ENCODE data around the gene MAGI2. TPM values are rescaled to one million over a fixed set of nuclear protein-coding genes. Genes with fewer than 3 reads are reported as not detected.

Gene MAGI2
- total and polyA plus RNA-seq, 4 donors, result 0.37 to 4.1 (median 1.4) TPM

GRCh38 chr7:79434098-79434497 is 19.4 kb downstream of the MAGI2 start:
- no peak overlapping the region for H3K9ac ChIP-seq (ENCODE audit: low read depth in 1 of 2, low read length in 2 of 2)
- WGBS, result 93% methylated on average over 1 of the region's 1 CpG
- H3K27ac ChIP-seq (ENCODE audit: low read depth in 1 of 2, low read length in 2 of 2), result no peak overlapping the region
- H3K4me3 ChIP-seq (ENCODE audit: low read depth in 1 of 3, low read length in 3 of 3), result no peak overlapping the region
- TF ChIP-seq SP1 (IDR thresholded peaks at IDR 0.05) (no peak), ATF3 (IDR thresholded peaks at IDR 0.05) (no peak), MAX (IDR thresholded peaks at IDR 0.05) (no peak), RXRA (IDR thresholded peaks at IDR 0.05) (no peak), TAF1 (conservative IDR thresholded peaks at IDR 0.05) (no peak), EGR1 (IDR thresholded peaks at IDR 0.05; ENCODE audit: low read depth in 2 of 2) (no peak)
- no peaks in the 10 kb centered on the region for H3K36me3 ChIP-seq (ENCODE audit: control insufficient read depth in 4 of 4, insufficient read depth in 3 of 4, low read depth in 1 of 4, low read length in 3 of 4)
- peaks cover 0 to 8% (median 2%) of the 10 kb centered on the region in 4 donors for H3K4me1 ChIP-seq (ENCODE audit: control insufficient read depth in 4 of 4, insufficient read depth in 4 of 4, low read length in 3 of 4)
- DNase-seq (ENCODE audit: low spot score), result no peak
- no peaks in the 10 kb centered on the region for H3K9me3 ChIP-seq (ENCODE audit: control insufficient read depth in 4 of 4, low read length in 3 of 4)
- no peaks in the 10 kb centered on the region for H3K27me3 ChIP-seq (ENCODE audit: control insufficient read depth in 4 of 4, insufficient read depth in 4 of 4, low read length in 3 of 4)

GRCh38 chr7:79430391-79430790 is 23.1 kb downstream of the MAGI2 start:
- no peaks in the 10 kb centered on the region for H3K27me3 ChIP-seq (ENCODE audit: control insufficient read depth in 4 of 4, insufficient read depth in 4 of 4, low read length in 3 of 4)
- DNase-seq (ENCODE audit: low spot score), result no peak
- 93% methylated on average over 2 of the region's 2 CpGs for WGBS
- H3K36me3 ChIP-seq (ENCODE audit: control insufficient read depth in 4 of 4, insufficient read depth in 3 of 4, low read depth in 1 of 4, low read length in 3 of 4), result no peaks in the 10 kb centered on the region
- H3K4me3 ChIP-seq (ENCODE audit: low read depth in 1 of 3, low read length in 3 of 3), result no peak overlapping the region
- no peaks in the 10 kb centered on the region for H3K9me3 ChIP-seq (ENCODE audit: control insufficient read depth in 4 of 4, low read length in 3 of 4)
- H3K27ac ChIP-seq (ENCODE audit: low read depth in 1 of 2, low read length in 2 of 2), result no peak overlapping the region
- no peak for TF ChIP-seq SP1 (IDR thresholded peaks at IDR 0.05)
- no peak for TF ChIP-seq JUND (IDR thresholded peaks at IDR 0.05)
- no peak for TF ChIP-seq ZBTB33 (IDR thresholded peaks at IDR 0.05)
- no peak for TF ChIP-seq HNF4G (IDR thresholded peaks at IDR 0.05)
- no peak for TF ChIP-seq NR2F2 (IDR thresholded peaks at IDR 0.05)
- no peak for TF ChIP-seq EGR1 (IDR thresholded peaks at IDR 0.05; ENCODE audit: low read depth in 2 of 2)
- TF ChIP-seq RAD21 (IDR thresholded peaks at IDR 0.05), result no peak
- no peak for TF ChIP-seq GABPA (IDR thresholded peaks at IDR 0.05 in 1 of 2, conservative IDR thresholded peaks at IDR 0.05 in 1 of 2)
- TF ChIP-seq TAF1 (conservative IDR thresholded peaks at IDR 0.05), result no peak
- TF ChIP-seq RXRA (IDR thresholded peaks at IDR 0.05), result no peak
- TF ChIP-seq HNF4A (conservative IDR thresholded peaks at IDR 0.05), result no peak
- TF ChIP-seq FOXA2 (IDR thresholded peaks at IDR 0.05), result no peak
- no peak for TF ChIP-seq CTCF (IDR thresholded peaks at IDR 0.05; ENCODE audit: low read depth, low read length, missing input control)
- no peak for TF ChIP-seq ATF3 (IDR thresholded peaks at IDR 0.05)
- peaks cover 0 to 8% (median 2%) of the 10 kb centered on the region in 4 donors for H3K4me1 ChIP-seq (ENCODE audit: control insufficient read depth in 4 of 4, insufficient read depth in 4 of 4, low read length in 3 of 4)
- H3K9ac ChIP-seq (ENCODE audit: low read depth in 1 of 2, low read length in 2 of 2), result no peak overlapping the region

Measured in liver (tissue), 9 donors.